ENCODE measurements around the gene WDSUB1. TPM values are rescaled to one million over a fixed set of nuclear protein-coding genes. Genes with fewer than 3 reads are reported as not detected.
A peak's percentile ranks its signal among the peaks of the same experiment; 100 is the strongest.

WDSUB1 gene
- total and polyA plus RNA-seq, 9 of the 15 experiments (the other 6 are each of a cell fraction or from before 2014, with no cell fraction given), result 5.2 to 13.7 (median 9.4) TPM

GRCh38 chr2:159285929-159286708 lies at the start of gene WDSUB1 (continued):
- TF ChIP-seq E2F6 (IDR thresholded peaks at IDR 0.05; ENCODE audit: borderline replicate concordance in 1 of 2, extremely low read depth in 1 of 2, insufficient read depth in 1 of 2, insufficient read length in 1 of 2, low read depth in 1 of 2, low read length in 1 of 2, poor library complexity in 1 of 2, severe bottlenecking in 1 of 2) (peak; percentile 74 to 93), MTF1 (CRISPR knock-in tag; IDR thresholded peaks at IDR 0.05; ENCODE audit: borderline replicate concordance) (no peak), ZNF431 (CRISPR knock-in tag; IDR thresholded peaks at IDR 0.05) (peak; percentile 42; the same call in 1 of the 2 replicates), SAFB2 (IDR thresholded peaks at IDR 0.05; ENCODE audit: borderline replicate concordance, low read depth, low read length, severe bottlenecking) (no peak), KLF6 (CRISPR knock-in tag; IDR thresholded peaks at IDR 0.05; ENCODE audit: borderline replicate concordance) (no peak), CBX8 (IDR thresholded peaks at IDR 0.05; ENCODE audit: borderline replicate concordance, extremely low read depth, low read depth, low read length, poor library complexity, severe bottlenecking) (no peak), MLX (CRISPR knock-in tag; conservative IDR thresholded peaks at IDR 0.05) (0 out of 4 replicates have a peak, but pooled peaks of 1 of the 2 experiments have one; percentile 69), SREBF1 (IDR thresholded peaks at IDR 0.05; ENCODE audit: borderline replicate concordance, low read depth, low read length) (no peak), PRPF4 (IDR thresholded peaks at IDR 0.05; ENCODE audit: insufficient read depth, low read depth, low read length, poor library complexity, severe bottlenecking) (no peak), FIP1L1 (IDR thresholded peaks at IDR 0.05; ENCODE audit: low read depth, low read length, poor library complexity, severe bottlenecking) (peak; percentile 64), ZNF668 (CRISPR knock-in tag; IDR thresholded peaks at IDR 0.05) (no peak), TCF7L2 (IDR thresholded peaks at IDR 0.05; ENCODE audit: low read depth, low read length) (no peak), SMC3 (conservative IDR thresholded peaks at IDR 0.05; ENCODE audit: insufficient read depth, low read depth, low read length) (no peak), ZNF76 (CRISPR knock-in tag; IDR thresholded peaks at IDR 0.05; ENCODE audit: borderline replicate concordance) (0 out of 2 replicates have a peak, but pooled peaks have one; percentile 23), MECOM (CRISPR knock-in tag; IDR thresholded peaks at IDR 0.05) (no peak), MAZ (CRISPR knock-in tag; conservative IDR thresholded peaks at IDR 0.05 in 1 of 2, IDR thresholded peaks at IDR 0.05 in 1 of 2) (peak in 1 of 2 experiments; percentile 87; a peak in 3 of 4 replicates)
- TF ChIP-seq, protein P1, sequence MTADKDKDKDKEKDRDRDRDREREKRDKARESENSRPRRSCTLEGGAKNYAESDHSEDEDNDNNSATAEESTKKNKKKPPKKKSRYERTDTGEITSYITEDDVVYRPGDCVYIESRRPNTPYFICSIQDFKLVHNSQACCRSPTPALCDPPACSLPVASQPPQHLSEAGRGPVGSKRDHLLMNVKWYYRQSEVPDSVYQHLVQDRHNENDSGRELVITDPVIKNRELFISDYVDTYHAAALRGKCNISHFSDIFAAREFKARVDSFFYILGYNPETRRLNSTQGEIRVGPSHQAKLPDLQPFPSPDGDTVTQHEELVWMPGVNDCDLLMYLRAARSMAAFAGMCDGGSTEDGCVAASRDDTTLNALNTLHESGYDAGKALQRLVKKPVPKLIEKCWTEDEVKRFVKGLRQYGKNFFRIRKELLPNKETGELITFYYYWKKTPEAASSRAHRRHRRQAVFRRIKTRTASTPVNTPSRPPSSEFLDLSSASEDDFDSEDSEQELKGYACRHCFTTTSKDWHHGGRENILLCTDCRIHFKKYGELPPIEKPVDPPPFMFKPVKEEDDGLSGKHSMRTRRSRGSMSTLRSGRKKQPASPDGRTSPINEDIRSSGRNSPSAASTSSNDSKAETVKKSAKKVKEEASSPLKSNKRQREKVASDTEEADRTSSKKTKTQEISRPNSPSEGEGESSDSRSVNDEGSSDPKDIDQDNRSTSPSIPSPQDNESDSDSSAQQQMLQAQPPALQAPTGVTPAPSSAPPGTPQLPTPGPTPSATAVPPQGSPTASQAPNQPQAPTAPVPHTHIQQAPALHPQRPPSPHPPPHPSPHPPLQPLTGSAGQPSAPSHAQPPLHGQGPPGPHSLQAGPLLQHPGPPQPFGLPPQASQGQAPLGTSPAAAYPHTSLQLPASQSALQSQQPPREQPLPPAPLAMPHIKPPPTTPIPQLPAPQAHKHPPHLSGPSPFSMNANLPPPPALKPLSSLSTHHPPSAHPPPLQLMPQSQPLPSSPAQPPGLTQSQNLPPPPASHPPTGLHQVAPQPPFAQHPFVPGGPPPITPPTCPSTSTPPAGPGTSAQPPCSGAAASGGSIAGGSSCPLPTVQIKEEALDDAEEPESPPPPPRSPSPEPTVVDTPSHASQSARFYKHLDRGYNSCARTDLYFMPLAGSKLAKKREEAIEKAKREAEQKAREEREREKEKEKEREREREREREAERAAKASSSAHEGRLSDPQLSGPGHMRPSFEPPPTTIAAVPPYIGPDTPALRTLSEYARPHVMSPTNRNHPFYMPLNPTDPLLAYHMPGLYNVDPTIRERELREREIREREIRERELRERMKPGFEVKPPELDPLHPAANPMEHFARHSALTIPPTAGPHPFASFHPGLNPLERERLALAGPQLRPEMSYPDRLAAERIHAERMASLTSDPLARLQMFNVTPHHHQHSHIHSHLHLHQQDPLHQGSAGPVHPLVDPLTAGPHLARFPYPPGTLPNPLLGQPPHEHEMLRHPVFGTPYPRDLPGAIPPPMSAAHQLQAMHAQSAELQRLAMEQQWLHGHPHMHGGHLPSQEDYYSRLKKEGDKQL (CRISPR knock-in tag; IDR thresholded peaks at IDR 0.05; ENCODE audit: borderline replicate concordance), result no peak

Data from K562 (cell line).